ENCODE results near the gene GFRA1.

Gene GFRA1

DNA sequence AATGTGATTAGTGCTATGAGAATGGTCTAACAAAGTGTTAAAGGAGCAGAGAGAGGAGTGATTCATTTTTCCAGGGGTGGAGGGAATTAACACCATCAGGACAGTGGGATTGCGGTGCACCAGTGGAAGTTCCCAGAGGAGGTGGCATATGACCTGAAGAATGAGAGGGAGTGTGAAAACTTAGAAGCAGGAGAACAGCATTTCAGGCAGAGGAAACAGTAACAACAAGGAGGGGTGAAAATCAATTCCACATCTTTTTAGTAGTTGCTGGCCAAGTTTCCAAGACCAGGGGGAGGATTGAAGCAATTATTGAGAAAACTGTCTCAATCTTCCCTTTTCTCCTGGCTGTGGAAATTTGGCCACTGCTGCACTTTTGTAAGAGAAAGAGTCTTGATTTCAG is 27.5 kb upstream of the GFRA1 start:
- Histone ChIP-seq H2AFZ (ENCODE audit: low read length) (no peak overlapping the region), H3K79me1 (ENCODE audit: low read depth, low read length) (no peaks in the 10 kb centered on the region), H3K4me1 (ENCODE audit: control insufficient read depth in 2 of 2, insufficient read depth in 1 of 2, low read depth in 1 of 2, low read length in 2 of 2) (no peaks in the 10 kb centered on the region), H3K36me3 (replicated peaks in 1 of 2; ENCODE audit: control insufficient read depth in 2 of 2, insufficient read depth in 2 of 2, low read length in 2 of 2) (no peaks in the 10 kb centered on the region), H3K14ac (ENCODE audit: low read length) (no peak overlapping the region), H4K91ac (ENCODE audit: low read depth, low read length, poor library complexity) (no peak overlapping the region), H3K18ac (ENCODE audit: low read length) (no peak overlapping the region), H2BK5ac (ENCODE audit: low read length) (no peak overlapping the region), H2AK5ac (ENCODE audit: low read depth, low read length) (no peak overlapping the region), H3K27ac (replicated peaks; ENCODE audit: low read length) (no peak overlapping the region), H3K27me3 (ENCODE audit: control insufficient read depth in 3 of 3, insufficient read depth in 3 of 3, low read depth in 1 of 3, low read length in 3 of 3) (no peaks in the 10 kb centered on the region), H3K4ac (ENCODE audit: low read length) (no peak overlapping the region), H3K9ac (ENCODE audit: low read depth, low read length, poor library complexity) (no peak overlapping the region), H3K4me2 (ENCODE audit: insufficient read depth, low read length, poor library complexity, severe bottlenecking) (no peak overlapping the region), H2BK120ac (ENCODE audit: low read depth, low read length) (no peak overlapping the region), H3K9me3 (replicated peaks in 1 of 2; ENCODE audit: control insufficient read depth in 2 of 2, insufficient read depth in 1 of 2, low read depth in 1 of 2, low read length in 2 of 2) (no peaks in the 10 kb centered on the region), H4K8ac (ENCODE audit: low read depth, low read length) (no peak overlapping the region), H2BK12ac (ENCODE audit: low read length) (no peak overlapping the region), H2BK15ac (ENCODE audit: low read length) (no peak overlapping the region), H3K4me3 (ENCODE audit: low read length in 2 of 2) (no peak overlapping the region), H3K23ac (ENCODE audit: low read depth, low read length, poor library complexity) (no peak overlapping the region)
- WGBS, 2 donors (ENCODE audit: extremely low coverage in 2 of 2, insufficient read length in 2 of 2, insufficient replicate concordance in 1 of 2): no CpG with 5 or more reads among the region's 1 CpG
- DNase-seq (ENCODE audit: low spot score): no peak

GRCh38 chr10:116298586-116298985 is 25.6 kb upstream of the GFRA1 start:
- Histone ChIP-seq H4K91ac (ENCODE audit: low read depth, low read length, poor library complexity) (no peak overlapping the region), H3K18ac (ENCODE audit: low read length) (no peak overlapping the region), H3K23ac (ENCODE audit: low read depth, low read length, poor library complexity) (no peak overlapping the region), H3K9ac (ENCODE audit: low read depth, low read length, poor library complexity) (no peak overlapping the region), H3K4me3 (ENCODE audit: low read length in 2 of 2) (no peak overlapping the region), H3K4ac (ENCODE audit: low read length) (no peak overlapping the region), H3K4me1 (ENCODE audit: control insufficient read depth in 2 of 2, insufficient read depth in 1 of 2, low read depth in 1 of 2, low read length in 2 of 2) (no peaks in the 10 kb centered on the region), H4K8ac (ENCODE audit: low read depth, low read length) (no peak overlapping the region), H3K27ac (replicated peaks; ENCODE audit: low read length) (no peak overlapping the region), H2BK15ac (ENCODE audit: low read length) (no peak overlapping the region), H2AK5ac (ENCODE audit: low read depth, low read length) (no peak overlapping the region), H3K79me1 (ENCODE audit: low read depth, low read length) (no peaks in the 10 kb centered on the region), H2BK12ac (ENCODE audit: low read length) (no peak overlapping the region), H3K4me2 (ENCODE audit: insufficient read depth, low read length, poor library complexity, severe bottlenecking) (no peak overlapping the region), H3K9me3 (replicated peaks in 1 of 2; ENCODE audit: control insufficient read depth in 2 of 2, insufficient read depth in 1 of 2, low read depth in 1 of 2, low read length in 2 of 2) (no peaks in the 10 kb centered on the region), H2BK120ac (ENCODE audit: low read depth, low read length) (no peak overlapping the region), H3K36me3 (replicated peaks in 1 of 2; ENCODE audit: control insufficient read depth in 2 of 2, insufficient read depth in 2 of 2, low read length in 2 of 2) (no peaks in the 10 kb centered on the region), H2BK5ac (ENCODE audit: low read length) (no peak overlapping the region), H2AFZ (ENCODE audit: low read length) (no peak overlapping the region), H3K14ac (ENCODE audit: low read length) (no peak overlapping the region), H3K27me3 (ENCODE audit: control insufficient read depth in 3 of 3, insufficient read depth in 3 of 3, low read depth in 1 of 3, low read length in 3 of 3) (no peaks in the 10 kb centered on the region)
- no peak for DNase-seq (ENCODE audit: low spot score)
- WGBS, 2 donors (ENCODE audit: extremely low coverage in 2 of 2, insufficient read length in 2 of 2, insufficient replicate concordance in 1 of 2): no CpG with 5 or more reads among the region's 3 CpGs

- no peak overlapping the region for H4K91ac ChIP-seq (ENCODE audit: low read depth, low read length, poor library complexity)
- no peak overlapping the region for H2BK120ac ChIP-seq (ENCODE audit: low read depth, low read length)
- DNase-seq (ENCODE audit: low spot score): no peak
- no peaks in the 10 kb centered on the region for H3K27me3 ChIP-seq (ENCODE audit: control insufficient read depth in 3 of 3, insufficient read depth in 3 of 3, low read depth in 1 of 3, low read length in 3 of 3)
- no peak overlapping the region for H2BK15ac ChIP-seq (ENCODE audit: low read length)
- no CpG with 5 or more reads among the region's 7 CpGs for WGBS, 2 donors (ENCODE audit: extremely low coverage in 2 of 2, insufficient read length in 2 of 2, insufficient replicate concordance in 1 of 2)
- no peak overlapping the region for H3K4ac ChIP-seq (ENCODE audit: low read length)
- H3K18ac ChIP-seq (ENCODE audit: low read length): no peak overlapping the region
- no peak overlapping the region for H3K23ac ChIP-seq (ENCODE audit: low read depth, low read length, poor library complexity)
- no peak overlapping the region for H3K14ac ChIP-seq (ENCODE audit: low read length)
- no peaks in the 10 kb centered on the region for H3K4me1 ChIP-seq (ENCODE audit: control insufficient read depth in 2 of 2, insufficient read depth in 1 of 2, low read depth in 1 of 2, low read length in 2 of 2)
- H3K4me3 ChIP-seq (ENCODE audit: low read length in 2 of 2): no peak overlapping the region
- H3K4me2 ChIP-seq (ENCODE audit: insufficient read depth, low read length, poor library complexity, severe bottlenecking): no peak overlapping the region
- H4K8ac ChIP-seq (ENCODE audit: low read depth, low read length): no peak overlapping the region
- no peaks in the 10 kb centered on the region for H3K9me3 ChIP-seq (replicated peaks in 1 of 2; ENCODE audit: control insufficient read depth in 2 of 2, insufficient read depth in 1 of 2, low read depth in 1 of 2, low read length in 2 of 2)
- no peak overlapping the region for H2AFZ ChIP-seq (ENCODE audit: low read length)
- H2AK5ac ChIP-seq (ENCODE audit: low read depth, low read length): no peak overlapping the region
- H3K36me3 ChIP-seq (replicated peaks in 1 of 2; ENCODE audit: control insufficient read depth in 2 of 2, insufficient read depth in 2 of 2, low read length in 2 of 2): no peaks in the 10 kb centered on the region
- H3K27ac ChIP-seq (replicated peaks; ENCODE audit: low read length): no peak overlapping the region
- H2BK5ac ChIP-seq (ENCODE audit: low read length): no peak overlapping the region
- H3K79me1 ChIP-seq (ENCODE audit: low read depth, low read length): no peaks in the 10 kb centered on the region
- H3K9ac ChIP-seq (ENCODE audit: low read depth, low read length, poor library complexity): no peak overlapping the region
- H2BK12ac ChIP-seq (ENCODE audit: low read length): no peak overlapping the region
Observed at GRCh38 chr10:116296291-116296721, 23.3 kb upstream of the GFRA1 start.

DNA sequence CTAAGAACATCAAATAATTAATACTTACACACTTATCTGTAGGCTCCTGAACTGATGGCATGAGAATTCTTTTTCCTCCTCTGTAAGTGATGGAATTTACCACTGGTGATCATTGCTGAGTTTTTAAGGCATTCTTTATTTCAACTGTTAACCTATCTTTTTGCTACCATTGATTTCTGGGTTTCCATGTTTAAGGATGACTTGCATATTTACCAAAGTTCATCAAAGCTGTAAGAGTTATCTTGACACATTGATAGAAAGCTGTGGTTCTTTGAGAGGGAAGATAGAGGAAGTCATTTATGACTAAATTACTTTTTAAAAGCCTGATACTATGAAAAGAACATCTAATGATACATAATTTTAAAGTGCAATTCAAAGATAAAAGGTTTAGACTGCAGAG is 19.5 kb upstream of the GFRA1 start:
- Histone ChIP-seq H3K9me3 (replicated peaks in 1 of 2; ENCODE audit: control insufficient read depth in 2 of 2, insufficient read depth in 1 of 2, low read depth in 1 of 2, low read length in 2 of 2) (no peaks in the 10 kb centered on the region), H2BK12ac (ENCODE audit: low read length) (no peak overlapping the region), H3K23ac (ENCODE audit: low read depth, low read length, poor library complexity) (no peak overlapping the region), H3K27ac (replicated peaks; ENCODE audit: low read length) (no peak overlapping the region), H3K36me3 (replicated peaks in 1 of 2; ENCODE audit: control insufficient read depth in 2 of 2, insufficient read depth in 2 of 2, low read length in 2 of 2) (no peaks in the 10 kb centered on the region), H3K14ac (ENCODE audit: low read length) (no peak overlapping the region), H2BK15ac (ENCODE audit: low read length) (no peak overlapping the region), H2BK5ac (ENCODE audit: low read length) (no peak overlapping the region), H2AFZ (ENCODE audit: low read length) (no peak overlapping the region), H3K18ac (ENCODE audit: low read length) (no peak overlapping the region), H3K9ac (ENCODE audit: low read depth, low read length, poor library complexity) (no peak overlapping the region), H4K91ac (ENCODE audit: low read depth, low read length, poor library complexity) (no peak overlapping the region), H3K27me3 (ENCODE audit: control insufficient read depth in 3 of 3, insufficient read depth in 3 of 3, low read depth in 1 of 3, low read length in 3 of 3) (no peaks in the 10 kb centered on the region), H3K4ac (ENCODE audit: low read length) (no peak overlapping the region), H3K4me3 (ENCODE audit: low read length in 2 of 2) (no peak overlapping the region), H3K4me1 (ENCODE audit: control insufficient read depth in 2 of 2, insufficient read depth in 1 of 2, low read depth in 1 of 2, low read length in 2 of 2) (peaks cover 0 to 1% of the 10 kb centered on the region in 2 donors), H2AK5ac (ENCODE audit: low read depth, low read length) (no peak overlapping the region), H4K8ac (ENCODE audit: low read depth, low read length) (no peak overlapping the region), H2BK120ac (ENCODE audit: low read depth, low read length) (no peak overlapping the region), H3K4me2 (ENCODE audit: insufficient read depth, low read length, poor library complexity, severe bottlenecking) (no peak overlapping the region), H3K79me1 (ENCODE audit: low read depth, low read length) (no peaks in the 10 kb centered on the region)
- DNase-seq (ENCODE audit: low spot score): no peak
